HepG2 (cell line): ENCODE measurements around the gene TOGARAM1.

Experiments
- GABPA ChIP-seq, 2 experiments: IDR thresholded peaks; 2 replicates each; pipeline ENCODE4 v1.6.1; 2011 to 2016; ENCODE audit warnings: low read depth in 2 of 2, low read length in 1 of 2, missing biosample characterization in 1 of 2, missing genetic modification characterization in 1 of 2
- KMT2B ChIP-seq: IDR thresholded peaks from 2 replicates; pipeline ENCODE4 v1.6.1; 2016; ENCODE audit warnings: missing genetic modification reagents, missing compliant biosample characterization
- MAFK ChIP-seq, 2 experiments: IDR thresholded peaks in 1 of 2; conservative IDR thresholded peaks in 1 of 2; 2 replicates each; pipeline ENCODE4 v1.6.1; 2011; ENCODE audit warnings: improper control_type of control experiment in 2 of 2, low read length in 2 of 2
- MEIS2 ChIP-seq: sonication (generic); formaldehyde crosslinking; IDR thresholded peaks from 2 replicates; pipeline ENCODE4 v1.9.0; 2021; ENCODE audit warnings: mild to moderate bottlenecking, missing genetic modification reagents
- RAD51 ChIP-seq: fragments of 450-650 bp; IDR thresholded peaks from 2 replicates; pipeline ENCODE4 v1.6.1; 2016; ENCODE audit warnings: borderline replicate concordance
- ZFX ChIP-seq: sonication (generic); formaldehyde crosslinking; IDR thresholded peaks from 2 replicates; pipeline ENCODE4 v1.4.0; 2020; ENCODE audit warnings: mild to moderate bottlenecking, low read depth, missing genetic modification reagents, moderate library complexity
- ZNF556 ChIP-seq: sonication (generic); formaldehyde crosslinking; IDR thresholded peaks from 2 replicates; pipeline ENCODE4 v1.4.0; 2020; ENCODE audit warnings: mild to moderate bottlenecking, missing genetic modification reagents, borderline replicate concordance
- ZNF777 ChIP-seq: sonication (generic); formaldehyde crosslinking; IDR thresholded peaks from 2 replicates; pipeline ENCODE4 v1.4.0; 2020; ENCODE audit warnings: missing genetic modification reagents
- TF ChIP-seq, protein P1 (sequence below): sonication (generic); formaldehyde crosslinking; IDR thresholded peaks from 2 replicates; pipeline ENCODE4 v1.4.0; 2020; ENCODE audit warnings: missing genetic modification reagents, mild to moderate bottlenecking, borderline replicate concordance
- TF ChIP-seq, protein P2 (sequence below), 2 experiments: IDR thresholded peaks; 2 replicates each; pipeline ENCODE4 v1.6.1; 2011 to 2012; ENCODE audit warnings: low read length in 2 of 2, borderline replicate concordance in 1 of 2, low read depth in 1 of 2, mild to moderate bottlenecking in 1 of 2, moderate library complexity in 1 of 2
- TF ChIP-seq, protein P3 (sequence below): IDR thresholded peaks from 2 replicates; pipeline ENCODE4 v1.6.1; 2016; ENCODE audit warnings: low read depth, control low read depth
- TF ChIP-seq, protein P4 (sequence below): sonication (generic); formaldehyde crosslinking; IDR thresholded peaks from 2 replicates; pipeline ENCODE4 v1.4.0; 2020; ENCODE audit warnings: mild to moderate bottlenecking, missing genetic modification reagents
- TF ChIP-seq, protein P5 (sequence below): sonication (generic); formaldehyde crosslinking; IDR thresholded peaks from 2 replicates; pipeline ENCODE4 v1.5.0; 2020; ENCODE audit warnings: mild to moderate bottlenecking, missing genetic modification reagents, moderate library complexity

DNA sequence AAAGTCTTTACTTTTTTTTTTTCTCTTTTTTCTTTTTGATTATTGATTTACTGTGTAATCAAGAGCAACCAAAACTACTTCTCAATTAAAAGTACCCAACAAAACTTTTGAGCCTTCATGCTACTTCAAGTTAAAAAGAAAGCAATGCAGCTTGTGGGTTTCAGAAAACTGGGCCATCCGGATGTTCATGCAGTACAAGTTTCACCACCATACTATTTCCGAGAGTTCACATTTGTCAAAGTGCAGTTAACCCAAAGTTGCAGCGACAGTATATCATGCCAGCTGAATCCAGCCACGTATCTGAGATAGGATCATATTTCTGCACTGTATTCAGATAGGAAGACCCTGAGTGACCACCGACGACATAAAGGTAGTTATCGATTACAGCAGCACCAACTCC is 33.2 kb upstream of the TOGARAM1 start:
- TF ChIP-seq ZNF777 (CRISPR knock-in tag) = no peak
- TF ChIP-seq, protein P1, sequence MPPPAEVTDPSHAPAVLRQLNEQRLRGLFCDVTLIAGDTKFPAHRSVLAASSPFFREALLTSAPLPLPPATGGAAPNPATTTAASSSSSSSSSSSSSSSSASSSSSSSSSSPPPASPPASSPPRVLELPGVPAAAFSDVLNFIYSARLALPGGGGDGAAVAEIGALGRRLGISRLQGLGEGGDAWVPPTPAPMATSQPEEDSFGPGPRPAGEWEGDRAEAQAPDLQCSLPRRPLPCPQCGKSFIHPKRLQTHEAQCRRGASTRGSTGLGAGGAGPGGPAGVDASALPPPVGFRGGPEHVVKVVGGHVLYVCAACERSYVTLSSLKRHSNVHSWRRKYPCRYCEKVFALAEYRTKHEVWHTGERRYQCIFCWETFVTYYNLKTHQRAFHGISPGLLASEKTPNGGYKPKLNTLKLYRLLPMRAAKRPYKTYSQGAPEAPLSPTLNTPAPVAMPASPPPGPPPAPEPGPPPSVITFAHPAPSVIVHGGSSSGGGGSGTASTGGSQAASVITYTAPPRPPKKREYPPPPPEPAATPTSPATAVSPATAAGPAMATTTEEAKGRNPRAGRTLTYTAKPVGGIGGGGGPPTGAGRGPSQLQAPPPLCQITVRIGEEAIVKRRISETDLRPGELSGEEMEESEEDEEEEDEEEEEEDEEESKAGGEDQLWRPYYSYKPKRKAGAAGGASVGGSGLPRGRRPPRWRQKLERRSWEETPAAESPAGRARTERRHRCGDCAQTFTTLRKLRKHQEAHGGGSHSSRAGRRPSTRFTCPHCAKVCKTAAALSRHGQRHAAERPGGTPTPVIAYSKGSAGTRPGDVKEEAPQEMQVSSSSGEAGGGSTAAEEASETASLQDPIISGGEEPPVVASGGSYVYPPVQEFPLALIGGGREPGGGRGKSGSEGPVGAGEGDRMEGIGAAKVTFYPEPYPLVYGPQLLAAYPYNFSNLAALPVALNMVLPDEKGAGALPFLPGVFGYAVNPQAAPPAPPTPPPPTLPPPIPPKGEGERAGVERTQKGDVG = no peak
- no peak for TF ChIP-seq GABPA (IDR thresholded peaks at IDR 0.05; ENCODE audit: low read depth, low read length)
- TF ChIP-seq GABPA (CRISPR knock-in tag; IDR thresholded peaks at IDR 0.05; ENCODE audit: low read depth) = no peak
- no peak for TF ChIP-seq ZFX (CRISPR knock-in tag)
- TF ChIP-seq MEIS2 = no peak
- TF ChIP-seq MAFK (conservative IDR thresholded peaks at IDR 0.05 in 1 of 2, IDR thresholded peaks at IDR 0.05 in 1 of 2; ENCODE audit: low read length in 2 of 2) = no peak
- TF ChIP-seq KMT2B (CRISPR knock-in tag) = no peak
- TF ChIP-seq, protein P2, sequence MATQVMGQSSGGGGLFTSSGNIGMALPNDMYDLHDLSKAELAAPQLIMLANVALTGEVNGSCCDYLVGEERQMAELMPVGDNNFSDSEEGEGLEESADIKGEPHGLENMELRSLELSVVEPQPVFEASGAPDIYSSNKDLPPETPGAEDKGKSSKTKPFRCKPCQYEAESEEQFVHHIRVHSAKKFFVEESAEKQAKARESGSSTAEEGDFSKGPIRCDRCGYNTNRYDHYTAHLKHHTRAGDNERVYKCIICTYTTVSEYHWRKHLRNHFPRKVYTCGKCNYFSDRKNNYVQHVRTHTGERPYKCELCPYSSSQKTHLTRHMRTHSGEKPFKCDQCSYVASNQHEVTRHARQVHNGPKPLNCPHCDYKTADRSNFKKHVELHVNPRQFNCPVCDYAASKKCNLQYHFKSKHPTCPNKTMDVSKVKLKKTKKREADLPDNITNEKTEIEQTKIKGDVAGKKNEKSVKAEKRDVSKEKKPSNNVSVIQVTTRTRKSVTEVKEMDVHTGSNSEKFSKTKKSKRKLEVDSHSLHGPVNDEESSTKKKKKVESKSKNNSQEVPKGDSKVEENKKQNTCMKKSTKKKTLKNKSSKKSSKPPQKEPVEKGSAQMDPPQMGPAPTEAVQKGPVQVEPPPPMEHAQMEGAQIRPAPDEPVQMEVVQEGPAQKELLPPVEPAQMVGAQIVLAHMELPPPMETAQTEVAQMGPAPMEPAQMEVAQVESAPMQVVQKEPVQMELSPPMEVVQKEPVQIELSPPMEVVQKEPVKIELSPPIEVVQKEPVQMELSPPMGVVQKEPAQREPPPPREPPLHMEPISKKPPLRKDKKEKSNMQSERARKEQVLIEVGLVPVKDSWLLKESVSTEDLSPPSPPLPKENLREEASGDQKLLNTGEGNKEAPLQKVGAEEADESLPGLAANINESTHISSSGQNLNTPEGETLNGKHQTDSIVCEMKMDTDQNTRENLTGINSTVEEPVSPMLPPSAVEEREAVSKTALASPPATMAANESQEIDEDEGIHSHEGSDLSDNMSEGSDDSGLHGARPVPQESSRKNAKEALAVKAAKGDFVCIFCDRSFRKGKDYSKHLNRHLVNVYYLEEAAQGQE (IDR thresholded peaks at IDR 0.05; ENCODE audit: borderline replicate concordance in 1 of 2, low read depth in 1 of 2, low read length in 2 of 2) = no peak
- TF ChIP-seq, protein P3, sequence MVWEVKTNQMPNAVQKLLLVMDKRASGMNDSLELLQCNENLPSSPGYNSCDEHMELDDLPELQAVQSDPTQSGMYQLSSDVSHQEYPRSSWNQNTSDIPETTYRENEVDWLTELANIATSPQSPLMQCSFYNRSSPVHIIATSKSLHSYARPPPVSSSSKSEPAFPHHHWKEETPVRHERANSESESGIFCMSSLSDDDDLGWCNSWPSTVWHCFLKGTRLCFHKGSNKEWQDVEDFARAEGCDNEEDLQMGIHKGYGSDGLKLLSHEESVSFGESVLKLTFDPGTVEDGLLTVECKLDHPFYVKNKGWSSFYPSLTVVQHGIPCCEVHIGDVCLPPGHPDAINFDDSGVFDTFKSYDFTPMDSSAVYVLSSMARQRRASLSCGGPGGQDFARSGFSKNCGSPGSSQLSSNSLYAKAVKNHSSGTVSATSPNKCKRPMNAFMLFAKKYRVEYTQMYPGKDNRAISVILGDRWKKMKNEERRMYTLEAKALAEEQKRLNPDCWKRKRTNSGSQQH = no peak
- TF ChIP-seq, protein P4, sequence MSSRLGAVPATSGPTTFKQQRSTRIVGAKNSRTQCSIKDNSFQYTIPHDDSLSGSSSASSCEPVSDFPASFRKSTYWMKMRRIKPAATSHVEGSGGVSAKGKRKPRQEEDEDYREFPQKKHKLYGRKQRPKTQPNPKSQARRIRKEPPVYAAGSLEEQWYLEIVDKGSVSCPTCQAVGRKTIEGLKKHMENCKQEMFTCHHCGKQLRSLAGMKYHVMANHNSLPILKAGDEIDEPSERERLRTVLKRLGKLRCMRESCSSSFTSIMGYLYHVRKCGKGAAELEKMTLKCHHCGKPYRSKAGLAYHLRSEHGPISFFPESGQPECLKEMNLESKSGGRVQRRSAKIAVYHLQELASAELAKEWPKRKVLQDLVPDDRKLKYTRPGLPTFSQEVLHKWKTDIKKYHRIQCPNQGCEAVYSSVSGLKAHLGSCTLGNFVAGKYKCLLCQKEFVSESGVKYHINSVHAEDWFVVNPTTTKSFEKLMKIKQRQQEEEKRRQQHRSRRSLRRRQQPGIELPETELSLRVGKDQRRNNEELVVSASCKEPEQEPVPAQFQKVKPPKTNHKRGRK (CRISPR knock-in tag) = no peak
- TF ChIP-seq, protein P5, sequence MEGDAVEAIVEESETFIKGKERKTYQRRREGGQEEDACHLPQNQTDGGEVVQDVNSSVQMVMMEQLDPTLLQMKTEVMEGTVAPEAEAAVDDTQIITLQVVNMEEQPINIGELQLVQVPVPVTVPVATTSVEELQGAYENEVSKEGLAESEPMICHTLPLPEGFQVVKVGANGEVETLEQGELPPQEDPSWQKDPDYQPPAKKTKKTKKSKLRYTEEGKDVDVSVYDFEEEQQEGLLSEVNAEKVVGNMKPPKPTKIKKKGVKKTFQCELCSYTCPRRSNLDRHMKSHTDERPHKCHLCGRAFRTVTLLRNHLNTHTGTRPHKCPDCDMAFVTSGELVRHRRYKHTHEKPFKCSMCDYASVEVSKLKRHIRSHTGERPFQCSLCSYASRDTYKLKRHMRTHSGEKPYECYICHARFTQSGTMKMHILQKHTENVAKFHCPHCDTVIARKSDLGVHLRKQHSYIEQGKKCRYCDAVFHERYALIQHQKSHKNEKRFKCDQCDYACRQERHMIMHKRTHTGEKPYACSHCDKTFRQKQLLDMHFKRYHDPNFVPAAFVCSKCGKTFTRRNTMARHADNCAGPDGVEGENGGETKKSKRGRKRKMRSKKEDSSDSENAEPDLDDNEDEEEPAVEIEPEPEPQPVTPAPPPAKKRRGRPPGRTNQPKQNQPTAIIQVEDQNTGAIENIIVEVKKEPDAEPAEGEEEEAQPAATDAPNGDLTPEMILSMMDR = no peak
- TF ChIP-seq ZNF556 = no peak
- no peak for TF ChIP-seq RAD51
